ENCODE measurements around the gene MRI1.

DNA sequence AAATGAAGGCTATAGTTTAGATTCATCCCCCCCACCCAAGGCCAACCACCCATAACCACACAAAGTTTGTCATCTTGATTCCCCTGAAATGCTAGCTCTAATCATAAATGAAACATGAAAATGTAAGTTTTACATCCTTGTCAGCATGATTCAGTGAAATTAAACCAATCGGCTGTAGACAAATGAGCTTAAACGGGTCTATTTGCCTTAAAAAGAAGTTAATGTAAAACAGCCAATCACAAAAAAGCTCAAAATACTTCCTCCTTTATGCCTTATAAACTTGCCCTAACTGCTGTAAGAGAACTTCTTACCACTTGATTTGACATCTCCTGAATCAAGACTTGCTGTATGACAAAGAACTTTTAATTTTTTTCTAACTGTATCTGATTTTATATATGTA lies 34.5 kb upstream of the MRI1 start:
- TF ChIP-seq, protein P1, sequence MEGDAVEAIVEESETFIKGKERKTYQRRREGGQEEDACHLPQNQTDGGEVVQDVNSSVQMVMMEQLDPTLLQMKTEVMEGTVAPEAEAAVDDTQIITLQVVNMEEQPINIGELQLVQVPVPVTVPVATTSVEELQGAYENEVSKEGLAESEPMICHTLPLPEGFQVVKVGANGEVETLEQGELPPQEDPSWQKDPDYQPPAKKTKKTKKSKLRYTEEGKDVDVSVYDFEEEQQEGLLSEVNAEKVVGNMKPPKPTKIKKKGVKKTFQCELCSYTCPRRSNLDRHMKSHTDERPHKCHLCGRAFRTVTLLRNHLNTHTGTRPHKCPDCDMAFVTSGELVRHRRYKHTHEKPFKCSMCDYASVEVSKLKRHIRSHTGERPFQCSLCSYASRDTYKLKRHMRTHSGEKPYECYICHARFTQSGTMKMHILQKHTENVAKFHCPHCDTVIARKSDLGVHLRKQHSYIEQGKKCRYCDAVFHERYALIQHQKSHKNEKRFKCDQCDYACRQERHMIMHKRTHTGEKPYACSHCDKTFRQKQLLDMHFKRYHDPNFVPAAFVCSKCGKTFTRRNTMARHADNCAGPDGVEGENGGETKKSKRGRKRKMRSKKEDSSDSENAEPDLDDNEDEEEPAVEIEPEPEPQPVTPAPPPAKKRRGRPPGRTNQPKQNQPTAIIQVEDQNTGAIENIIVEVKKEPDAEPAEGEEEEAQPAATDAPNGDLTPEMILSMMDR (IDR thresholded peaks at IDR 0.05), result no peak
- TF ChIP-seq EP300 (IDR thresholded peaks at IDR 0.05) (no peak), POLR2AphosphoS5 (IDR thresholded peaks at IDR 0.05) (no peak)
